Activated CD4-positive, CD25-positive, alpha-beta regulatory T cell (primary cell): ENCODE measurements around the gene UCKL1.

Experiments
- DNase-seq, 4 experiments: peaks; one replicate each; lab custom pipeline; 2025; lab: John Stamatoyannopoulos, UW

The UCKL1 gene

GRCh38 chr20:63890201-63890576, 66.0 kb downstream of the UCKL1 start:
- no peak for DNase-seq
